ENCODE measurements around the gene MED17.

- TF ChIP-seq SUZ12 (IDR thresholded peaks at IDR 0.05; ENCODE audit: extremely low read depth, insufficient read depth, insufficient read length) (no peak), ZNF274 (IDR thresholded peaks at IDR 0.05; ENCODE audit: low read depth, low read length) (no peak), YY1 (IDR thresholded peaks at IDR 0.05; ENCODE audit: insufficient read depth, insufficient read length) (no peak)
Measured at GRCh38 chr11:93740730-93741093, 43.4 kb upstream of the MED17 start.
